VCaP (cell line): ENCODE results near the gene SCO1.
"Not testable (repeated sequence)": the region's sequence is repeated elsewhere in the genome, so short reads cannot be mapped to it uniquely, and the experiment has no call there.

ENCODE experiments used
- H3K27ac ChIP-seq: fragments of 450-650 bp; 2 replicates; pipeline ENCODE4 v1.5.1; 2017
- TF ChIP-seq, protein P1 (sequence below): fragments of 450-650 bp; conservative IDR thresholded peaks from 2 replicates; pipeline ENCODE4 v1.5.1; 2017; ENCODE audit warnings: mild to moderate bottlenecking, moderate library complexity

The SCO1 gene

GRCh38 chr17:10716218-10716617 is 18.9 kb upstream of the SCO1 start:
- TF ChIP-seq, protein P1, sequence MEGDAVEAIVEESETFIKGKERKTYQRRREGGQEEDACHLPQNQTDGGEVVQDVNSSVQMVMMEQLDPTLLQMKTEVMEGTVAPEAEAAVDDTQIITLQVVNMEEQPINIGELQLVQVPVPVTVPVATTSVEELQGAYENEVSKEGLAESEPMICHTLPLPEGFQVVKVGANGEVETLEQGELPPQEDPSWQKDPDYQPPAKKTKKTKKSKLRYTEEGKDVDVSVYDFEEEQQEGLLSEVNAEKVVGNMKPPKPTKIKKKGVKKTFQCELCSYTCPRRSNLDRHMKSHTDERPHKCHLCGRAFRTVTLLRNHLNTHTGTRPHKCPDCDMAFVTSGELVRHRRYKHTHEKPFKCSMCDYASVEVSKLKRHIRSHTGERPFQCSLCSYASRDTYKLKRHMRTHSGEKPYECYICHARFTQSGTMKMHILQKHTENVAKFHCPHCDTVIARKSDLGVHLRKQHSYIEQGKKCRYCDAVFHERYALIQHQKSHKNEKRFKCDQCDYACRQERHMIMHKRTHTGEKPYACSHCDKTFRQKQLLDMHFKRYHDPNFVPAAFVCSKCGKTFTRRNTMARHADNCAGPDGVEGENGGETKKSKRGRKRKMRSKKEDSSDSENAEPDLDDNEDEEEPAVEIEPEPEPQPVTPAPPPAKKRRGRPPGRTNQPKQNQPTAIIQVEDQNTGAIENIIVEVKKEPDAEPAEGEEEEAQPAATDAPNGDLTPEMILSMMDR = no peak
- H3K27ac ChIP-seq = no peak overlapping the region

DNA sequence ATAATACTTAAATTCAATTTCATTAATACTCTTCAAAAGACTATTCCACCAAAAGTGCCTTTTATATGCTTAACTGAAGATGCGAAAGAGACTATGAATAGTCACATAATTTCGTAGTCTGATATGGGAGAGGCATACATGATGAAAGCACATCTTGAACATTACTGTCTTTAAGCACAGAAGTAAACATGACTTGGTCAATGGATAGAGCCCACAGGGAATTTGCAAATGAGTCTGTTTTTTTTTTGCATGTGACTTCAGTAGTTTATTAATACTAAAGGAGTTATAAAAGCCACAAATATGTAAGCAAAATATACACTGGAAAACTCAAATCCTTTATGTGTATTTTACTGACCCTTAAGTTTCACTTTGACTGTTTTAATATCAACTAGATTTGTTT is 16.0 kb upstream of the SCO1 start:
- TF ChIP-seq, protein P1 = no peak
- no peak overlapping the region for H3K27ac ChIP-seq

DNA sequence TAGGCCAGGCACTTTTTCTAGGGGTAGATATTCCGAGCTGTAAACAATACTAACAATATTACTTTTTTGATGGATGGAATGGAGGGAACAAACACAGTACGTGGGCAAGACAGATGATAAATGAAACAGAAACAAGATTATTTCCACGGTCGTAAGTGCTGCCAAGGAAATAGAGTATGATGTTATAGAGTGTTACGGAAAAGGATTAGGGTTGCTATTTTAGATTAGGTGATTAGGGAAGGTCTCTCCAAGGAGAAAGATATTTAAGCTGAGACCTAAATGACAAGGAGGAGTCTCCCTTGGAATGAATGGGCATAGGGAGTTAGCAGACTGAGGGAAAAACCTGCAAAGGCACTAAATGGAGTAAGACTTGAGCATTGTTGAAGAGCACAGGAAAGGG is 8.4 kb upstream of the SCO1 start:
- no peak overlapping the region for H3K27ac ChIP-seq
- TF ChIP-seq, protein P1 = no peak

- TF ChIP-seq, protein P1 = no peak
- H3K27ac ChIP-seq = no peak overlapping the region
Measured at GRCh38 chr17:10702574-10702973, 5.2 kb upstream of the SCO1 start.

DNA sequence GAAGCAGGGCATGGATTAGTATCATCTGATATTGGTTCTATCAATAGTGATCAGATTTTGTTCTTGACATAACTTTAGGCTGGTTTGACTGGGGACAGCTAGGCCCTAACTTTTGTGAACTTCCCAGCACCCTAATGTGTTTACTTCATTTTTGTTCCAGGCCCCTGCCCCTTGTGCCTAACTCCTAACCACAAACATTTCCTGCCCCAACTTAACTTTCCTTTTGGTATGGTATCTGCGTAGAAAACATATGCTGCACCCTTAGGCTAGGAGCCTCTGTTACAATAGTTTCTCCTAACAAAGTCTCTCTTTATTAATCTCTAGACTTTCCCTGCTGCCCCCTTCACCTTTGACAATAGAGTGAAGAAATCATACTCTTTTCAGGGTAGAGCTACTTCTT is 2.5 kb upstream of the SCO1 start:
- no peak overlapping the region for H3K27ac ChIP-seq

DNA sequence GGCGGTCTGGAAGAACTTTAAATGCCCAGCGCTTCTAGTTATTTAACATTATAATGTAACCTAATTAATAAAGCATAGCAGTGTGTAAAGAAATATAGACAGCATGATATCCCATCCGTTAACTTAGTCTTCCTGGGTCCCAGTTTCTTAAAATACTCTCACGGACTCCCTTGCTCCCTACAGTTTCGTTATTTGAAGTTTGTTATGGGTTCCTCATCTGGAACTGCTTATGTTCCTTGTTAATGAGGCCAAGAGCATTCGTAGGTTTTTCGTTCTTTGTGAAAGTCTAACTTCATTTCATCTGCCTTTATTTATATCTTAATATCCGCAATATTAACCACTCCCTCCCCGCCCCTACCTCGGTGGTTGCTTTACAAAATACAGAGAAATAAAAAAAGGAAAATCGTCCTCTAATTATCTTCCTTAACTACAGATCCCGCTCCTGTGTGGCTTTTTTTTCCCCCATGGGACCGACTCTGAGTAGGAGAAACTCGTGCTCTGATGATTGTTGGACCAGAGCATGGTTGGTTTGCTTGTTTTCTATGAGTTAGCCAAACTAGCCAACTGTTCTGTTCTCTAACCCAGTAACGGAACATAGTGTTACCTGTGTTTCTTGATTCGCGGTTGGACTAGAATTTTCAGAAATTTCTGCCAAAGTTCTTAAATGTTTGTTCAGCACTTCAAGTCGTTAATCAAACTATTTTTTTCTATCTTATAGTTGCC is 924 bp upstream of the SCO1 start:
- TF ChIP-seq, protein P1 = no peak
- H3K27ac ChIP-seq = peak overlapping the region; percentile 85

More for the DNA sequence above, 2.5 kb upstream of the SCO1 start:
- TF ChIP-seq, protein P1 = no peak

DNA sequence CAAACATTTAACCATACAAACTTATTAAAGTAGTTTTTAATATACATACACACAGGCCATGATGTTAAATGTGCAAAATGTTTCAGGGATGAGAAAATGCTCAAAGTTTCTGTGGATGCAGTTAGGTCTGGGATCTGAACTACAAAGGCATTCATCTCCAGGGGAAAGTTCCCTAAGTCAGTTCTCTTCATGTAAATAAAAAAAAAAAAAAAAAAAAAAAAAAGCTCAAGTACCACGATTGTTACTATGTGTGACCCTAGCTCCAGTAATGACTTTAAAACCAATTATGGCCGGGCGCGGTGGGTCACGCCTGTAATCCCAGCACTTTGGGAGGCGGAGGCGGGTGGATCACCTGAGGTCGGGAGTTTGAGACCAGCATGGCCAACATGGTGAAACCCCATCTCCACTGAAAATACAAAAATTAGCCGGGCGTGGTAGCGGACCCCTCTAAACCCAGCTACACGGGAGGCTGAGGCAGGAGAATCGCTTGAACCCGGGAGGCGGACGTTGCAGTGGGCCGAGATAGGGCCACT is 1.4 kb downstream of the SCO1 start:
- not testable (repeated sequence) for H3K27ac ChIP-seq

DNA sequence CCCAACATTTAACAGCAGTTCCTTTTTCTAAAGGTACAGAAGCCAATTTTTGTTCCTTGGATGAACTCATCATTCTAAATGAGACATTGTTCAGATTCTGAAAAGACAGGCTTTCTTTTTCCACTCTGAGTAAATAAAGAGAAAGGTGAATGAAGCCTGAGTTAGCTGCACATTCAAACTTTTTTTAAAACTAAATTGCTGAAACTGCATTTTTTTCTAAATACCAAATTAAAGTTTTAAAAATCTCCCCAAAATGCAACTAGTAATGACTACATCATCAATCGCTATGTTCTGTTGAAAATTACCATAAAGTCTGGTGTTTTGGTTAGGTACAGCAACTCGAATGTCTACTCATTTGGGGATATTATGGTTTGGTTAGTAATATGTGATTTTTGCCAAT is 9.8 kb downstream of the SCO1 start:
- no peak overlapping the region for H3K27ac ChIP-seq
- TF ChIP-seq, protein P1 = no peak
